Measurements from ENCODE around the gene TIGD3.

The TIGD3 gene

GRCh38 chr11:65354265-65355012, at the start of gene TIGD3:
Gene TIGD3 (plus strand): TSS chr11:65354751. CDS start chr11:65355809, 1,058 bp downstream.
- DNase-seq = peak; percentile 94

- no peak for DNase-seq
Observed at GRCh38 chr11:65305501-65306268, 48.9 kb upstream of the TIGD3 start.

GRCh38 chr11:65307298-65308229, 47.0 kb upstream of the TIGD3 start:
- DNase-seq = no peak

GRCh38 chr11:65308281-65308891, 46.2 kb upstream of the TIGD3 start:
- DNase-seq = no peak

- DNase-seq = no peak
Observed at GRCh38 chr11:65309006-65309405, 45.5 kb upstream of the TIGD3 start.

- no peak for DNase-seq
Observed at GRCh38 chr11:65310215-65310614, 44.3 kb upstream of the TIGD3 start.

GRCh38 chr11:65310736-65311135, 43.8 kb upstream of the TIGD3 start:
- DNase-seq = no peak

GRCh38 chr11:65311170-65311678, 43.3 kb upstream of the TIGD3 start:
- no peak for DNase-seq

- peak; percentile 50 for DNase-seq
Observed at GRCh38 chr11:65314501-65315203, 39.9 kb upstream of the TIGD3 start, which contains the start of gene CDC42EP2. Gene CDC42EP2 (plus strand): TSS chr11:65314866. CDS start chr11:65320899, 6,033 bp downstream.

GRCh38 chr11:65315204-65315865, 39.2 kb upstream of the TIGD3 start:
- peak; percentile 62 for DNase-seq

GRCh38 chr11:65315866-65316226, 38.7 kb upstream of the TIGD3 start:
- DNase-seq = no peak

- DNase-seq = no peak
Observed at GRCh38 chr11:65316227-65317024, 38.1 kb upstream of the TIGD3 start.

GRCh38 chr11:65317025-65317786, 37.3 kb upstream of the TIGD3 start:
- DNase-seq = no peak

GRCh38 chr11:65320386-65321075, 34.0 kb upstream of the TIGD3 start:
- DNase-seq = no peak

- DNase-seq = no peak
Observed at GRCh38 chr11:65321076-65321475, 33.5 kb upstream of the TIGD3 start.

GRCh38 chr11:65321828-65322485, 32.6 kb upstream of the TIGD3 start:
- no peak for DNase-seq

- no peak for DNase-seq
Observed at GRCh38 chr11:65323813-65324212, 30.7 kb upstream of the TIGD3 start.

GRCh38 chr11:65325435-65325834, 29.1 kb upstream of the TIGD3 start:
- DNase-seq = no peak

Measured in CD4-positive, alpha-beta T cell treated with Interleukin-4 for 4 hours (primary cell).